ENCODE results near the gene TSPAN3. TPM values are rescaled to one million over a fixed set of nuclear protein-coding genes. Genes with fewer than 3 reads are reported as not detected.

Gene TSPAN3
- total and polyA plus RNA-seq, 3 donors from 2014 or later = 197 to 226 (median 223) TPM

DNA sequence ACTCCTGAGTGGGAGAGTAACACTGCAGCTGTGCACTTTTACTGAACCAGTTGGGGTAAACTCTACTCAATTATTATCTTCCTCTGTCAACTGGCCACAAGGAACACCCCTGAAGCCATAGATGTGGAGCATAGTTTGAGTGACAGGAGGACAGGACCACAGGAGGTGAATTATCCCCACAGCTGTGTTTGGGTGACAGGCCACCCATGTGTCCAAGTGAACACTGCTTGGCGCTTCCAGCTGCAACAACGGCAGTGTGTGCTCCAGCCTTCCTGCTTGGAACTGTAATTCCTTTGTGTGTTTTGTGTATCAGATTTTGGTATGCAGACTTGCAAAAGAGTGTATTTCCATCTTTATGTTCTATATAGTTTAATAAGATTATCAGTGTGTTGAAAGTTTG lies 20.2 kb upstream of the TSPAN3 start:
- DNase-seq = no peak
- intact Hi-C loops (cut with DNase I; ENCODE audit: low total_unique reads) = no loop called here
- no peak overlapping the region for H3K27ac ChIP-seq
- H3K4me3 ChIP-seq = no peak overlapping the region
- no peak for TF ChIP-seq POLR2A (IDR thresholded peaks at IDR 0.05)
- TF ChIP-seq, protein P1, sequence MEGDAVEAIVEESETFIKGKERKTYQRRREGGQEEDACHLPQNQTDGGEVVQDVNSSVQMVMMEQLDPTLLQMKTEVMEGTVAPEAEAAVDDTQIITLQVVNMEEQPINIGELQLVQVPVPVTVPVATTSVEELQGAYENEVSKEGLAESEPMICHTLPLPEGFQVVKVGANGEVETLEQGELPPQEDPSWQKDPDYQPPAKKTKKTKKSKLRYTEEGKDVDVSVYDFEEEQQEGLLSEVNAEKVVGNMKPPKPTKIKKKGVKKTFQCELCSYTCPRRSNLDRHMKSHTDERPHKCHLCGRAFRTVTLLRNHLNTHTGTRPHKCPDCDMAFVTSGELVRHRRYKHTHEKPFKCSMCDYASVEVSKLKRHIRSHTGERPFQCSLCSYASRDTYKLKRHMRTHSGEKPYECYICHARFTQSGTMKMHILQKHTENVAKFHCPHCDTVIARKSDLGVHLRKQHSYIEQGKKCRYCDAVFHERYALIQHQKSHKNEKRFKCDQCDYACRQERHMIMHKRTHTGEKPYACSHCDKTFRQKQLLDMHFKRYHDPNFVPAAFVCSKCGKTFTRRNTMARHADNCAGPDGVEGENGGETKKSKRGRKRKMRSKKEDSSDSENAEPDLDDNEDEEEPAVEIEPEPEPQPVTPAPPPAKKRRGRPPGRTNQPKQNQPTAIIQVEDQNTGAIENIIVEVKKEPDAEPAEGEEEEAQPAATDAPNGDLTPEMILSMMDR (IDR thresholded peaks at IDR 0.05) = no peak
- H3K36me3 ChIP-seq (ENCODE audit: low read depth, missing control alignments) = no peaks in the 10 kb centered on the region
- H3K9me3 ChIP-seq = no peaks in the 10 kb centered on the region
- no peaks in the 10 kb centered on the region for H3K27me3 ChIP-seq
- H3K4me1 ChIP-seq = no peaks in the 10 kb centered on the region
- WGBS, 2 donors = 90 to 100% methylated on average over 2 of the region's 2 CpGs

DNA sequence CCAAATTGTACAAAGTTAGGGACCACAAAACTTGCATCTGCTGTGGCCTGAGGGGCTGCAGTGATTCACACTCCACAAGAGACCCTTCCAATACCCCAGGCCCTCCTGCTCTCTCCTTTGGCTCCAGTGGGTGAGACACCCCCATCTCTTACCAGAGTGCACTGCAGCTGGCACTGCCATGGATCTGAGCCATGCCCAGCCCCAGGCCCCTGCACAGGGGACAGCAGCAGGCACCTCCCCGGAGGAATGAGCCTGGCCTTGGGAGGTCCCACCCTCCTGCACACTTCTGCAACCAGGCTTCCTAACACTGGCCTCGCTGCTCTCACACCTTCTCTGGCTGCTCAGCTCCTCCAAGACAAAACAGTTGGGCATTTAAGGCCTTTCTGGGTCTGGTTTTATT lies 16.3 kb upstream of the TSPAN3 start:
- DNase-seq = no peak

DNA sequence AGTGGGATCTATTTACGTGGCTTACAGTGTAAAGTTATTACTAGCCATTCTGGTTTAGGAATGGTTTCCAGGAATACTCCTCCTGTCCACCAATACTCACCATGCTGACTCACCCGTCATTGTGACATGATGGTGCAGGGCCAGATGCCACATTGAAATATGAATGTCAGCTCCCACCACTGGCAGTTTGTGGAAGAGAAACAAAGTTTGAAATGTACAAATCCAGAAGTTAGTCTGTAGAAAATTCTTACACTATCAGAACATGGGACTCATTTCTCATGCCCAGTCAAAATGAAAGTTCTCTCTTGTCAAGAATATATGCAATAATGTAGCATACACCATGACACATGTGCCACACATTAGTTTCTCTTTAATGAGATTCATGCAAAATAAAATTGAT lies 14.4 kb upstream of the TSPAN3 start:
- 44 to 70% methylated on average over 2 of the region's 2 CpGs for WGBS, 2 donors
- no peak for TF ChIP-seq POLR2A (IDR thresholded peaks at IDR 0.05)
- TF ChIP-seq, protein P1 (IDR thresholded peaks at IDR 0.05) = no peak
- Histone ChIP-seq H3K27ac (no peak overlapping the region), H3K9me3 (no peaks in the 10 kb centered on the region), H3K27me3 (no peaks in the 10 kb centered on the region), H3K36me3 (ENCODE audit: low read depth, missing control alignments) (no peaks in the 10 kb centered on the region), H3K4me1 (peaks cover 8% of the 10 kb centered on the region), H3K4me3 (no peak overlapping the region)
- intact Hi-C loops (cut with DNase I; ENCODE audit: low total_unique reads) = no loop called here
- DNase-seq = no peak

More for the DNA sequence above, 16.3 kb upstream of the TSPAN3 start:
- TF ChIP-seq POLR2A (IDR thresholded peaks at IDR 0.05) = no peak
- TF ChIP-seq, protein P1 (IDR thresholded peaks at IDR 0.05) = no peak
- Histone ChIP-seq H3K4me1 (peaks cover 8% of the 10 kb centered on the region), H3K27ac (no peak overlapping the region), H3K36me3 (ENCODE audit: low read depth, missing control alignments) (no peaks in the 10 kb centered on the region), H3K9me3 (no peaks in the 10 kb centered on the region), H3K27me3 (no peaks in the 10 kb centered on the region), H3K4me3 (no peak overlapping the region)
- 88 to 100% methylated on average over 1 to 2 of the region's 2 CpGs for WGBS, 2 donors
- intact Hi-C loops (cut with DNase I; ENCODE audit: low total_unique reads) = no loop called here

DNA sequence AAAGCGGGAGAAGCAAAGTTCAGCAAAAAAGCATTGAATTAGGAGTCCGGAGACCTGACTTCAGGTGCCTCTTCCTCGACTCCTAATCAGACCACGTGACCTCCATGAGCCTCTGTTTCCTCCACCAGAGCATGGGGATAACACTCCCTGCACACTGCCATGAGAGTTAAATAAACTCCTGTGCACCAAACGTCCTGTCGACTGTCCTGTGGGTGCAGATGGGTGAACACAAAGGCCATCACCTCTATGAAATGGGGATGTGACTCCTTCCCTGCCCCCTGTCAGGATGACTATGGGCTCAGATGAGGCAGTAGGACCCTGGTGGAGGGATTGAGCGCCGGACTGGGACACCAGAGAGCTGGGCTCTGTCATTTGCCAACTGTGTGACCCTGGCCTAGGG lies 13.5 kb upstream of the TSPAN3 start:
- no peak overlapping the region for H3K4me3 ChIP-seq
- H3K4me1 ChIP-seq = peaks cover 8% of the 10 kb centered on the region
- 76 to 77% methylated on average over 8 of the region's 8 CpGs for WGBS, 2 donors
- no peak for TF ChIP-seq POLR2A (IDR thresholded peaks at IDR 0.05)
- TF ChIP-seq, protein P1 (IDR thresholded peaks at IDR 0.05) = no peak
- H3K36me3 ChIP-seq (ENCODE audit: low read depth, missing control alignments) = no peaks in the 10 kb centered on the region
- no peaks in the 10 kb centered on the region for H3K27me3 ChIP-seq
- H3K9me3 ChIP-seq = no peaks in the 10 kb centered on the region
- H3K27ac ChIP-seq = no peak overlapping the region
- no peak for DNase-seq
- intact Hi-C loops (cut with DNase I; ENCODE audit: low total_unique reads) = no loop called here

DNA sequence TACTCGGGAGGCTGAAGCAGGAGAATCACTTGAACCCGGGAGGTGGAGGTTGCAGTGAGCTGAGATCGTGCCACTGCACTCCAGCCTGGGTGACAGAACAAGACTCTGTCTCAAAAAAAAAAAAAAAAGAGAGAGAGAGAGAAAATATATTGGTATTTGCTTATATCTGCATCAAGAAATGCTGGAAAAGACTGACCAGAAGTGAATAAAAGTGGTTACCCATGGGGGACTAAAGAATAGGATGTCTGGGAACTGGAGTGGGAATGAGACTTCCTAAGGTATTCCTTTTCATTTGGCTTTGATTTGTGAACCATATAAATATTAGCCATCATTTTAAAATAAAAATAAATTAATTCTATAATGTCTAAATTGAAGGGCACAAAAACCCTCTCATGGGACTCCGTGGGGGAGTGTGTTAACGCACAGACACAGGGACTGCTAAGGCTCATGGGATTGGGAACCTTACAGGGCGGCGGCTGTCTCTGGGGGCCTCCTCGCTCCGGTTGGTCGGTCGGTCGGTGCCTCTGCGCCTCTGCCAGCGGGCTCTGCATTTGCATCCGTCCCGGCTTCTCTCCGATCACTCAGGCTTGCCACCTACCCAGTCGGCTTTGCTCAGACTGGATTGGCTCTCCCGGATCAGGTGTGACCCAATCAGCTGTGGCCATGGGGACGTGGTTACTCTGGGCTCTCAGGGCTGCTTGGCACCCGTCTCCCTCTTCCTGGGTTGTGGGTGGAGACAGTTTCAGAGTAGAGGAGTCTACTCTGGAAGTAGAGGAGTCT lies 12.7 kb upstream of the TSPAN3 start:
- Histone ChIP-seq H3K4me1 (peaks cover 8% of the 10 kb centered on the region), H3K9me3 (no peaks in the 10 kb centered on the region), H3K36me3 (ENCODE audit: low read depth, missing control alignments) (no peaks in the 10 kb centered on the region), H3K27me3 (no peaks in the 10 kb centered on the region), H3K4me3 (peak overlapping the region; percentile 18 to 36), H3K27ac (no peak overlapping the region)
- intact Hi-C loops (cut with DNase I; ENCODE audit: low total_unique reads) = no loop called here
- peak; percentile 71 for DNase-seq
- TF ChIP-seq POLR2A (IDR thresholded peaks at IDR 0.05) = no peak
- TF ChIP-seq, protein P1 (IDR thresholded peaks at IDR 0.05) = no peak
- 10 to 15% methylated on average over 19 to 21 of the region's 21 CpGs for WGBS, 2 donors
